Lung (tissue), 12 donors: ENCODE data around the gene PAPPA. TPM values are rescaled to one million over a fixed set of nuclear protein-coding genes. Genes with fewer than 3 reads are reported as not detected.
A peak's percentile ranks its signal among the peaks of the same experiment; 100 is the strongest.

Source experiments
- ATAC-seq: fragments of 200-7000 bp; cut with Tn5 transposase; one replicate; pipeline ENCODE4 v1.9.1; 2020; ENCODE audit warnings: moderate number of reproducible peaks; ENCODE audit not compliant: insufficient read depth, low FRiP score
- DNase-seq, 3 donors: peaks; one replicate each; pipeline ENCODE4 v3.0.0-alpha.2; 2013 to 2017
- H3K27ac ChIP-seq, 2 donors: one replicate each; pipeline ENCODE4 v1.5.1; 2013; ENCODE audit warnings: mild to moderate bottlenecking in 2 of 2, moderate library complexity in 2 of 2, control low read depth in 1 of 2, inconsistent platforms in 1 of 2, low read depth in 1 of 2, low read length in 1 of 2
- H3K27me3 ChIP-seq, 3 donors: one replicate each; pipeline ENCODE4 v1.5.1; 2013; ENCODE audit warnings: low read length in 2 of 3; ENCODE audit not compliant: control insufficient read depth in 3 of 3, insufficient read depth in 3 of 3
- H3K36me3 ChIP-seq, 4 donors: one replicate each; pipeline ENCODE4 v1.5.1; 2013; ENCODE audit warnings: low read length in 4 of 4, mild to moderate bottlenecking in 1 of 4, moderate library complexity in 1 of 4; ENCODE audit not compliant: control insufficient read depth in 4 of 4, insufficient read depth in 4 of 4
- H3K4me1 ChIP-seq, 5 donors: one replicate each; pipeline ENCODE4 v1.5.1; 2013; ENCODE audit warnings: low read length in 5 of 5, mild to moderate bottlenecking in 2 of 5, moderate library complexity in 1 of 5; ENCODE audit not compliant: control insufficient read depth in 5 of 5, insufficient read depth in 5 of 5
- H3K4me3 ChIP-seq: one replicate; pipeline ENCODE4 v1.5.1; 2013; ENCODE audit warnings: mild to moderate bottlenecking, control low read depth, moderate library complexity
- H3K9ac ChIP-seq, 2 donors: one replicate each; pipeline ENCODE4 v1.5.1; 2013; ENCODE audit warnings: low read length in 2 of 2, control low read depth in 1 of 2; ENCODE audit not compliant: insufficient read depth in 1 of 2
- H3K9me3 ChIP-seq, 4 donors: one replicate each; pipeline ENCODE4 v1.5.1; 2013; ENCODE audit warnings: low read length in 3 of 4, mild to moderate bottlenecking in 1 of 4, moderate library complexity in 1 of 4; ENCODE audit not compliant: control insufficient read depth in 4 of 4, insufficient read depth in 3 of 4
- CTCF ChIP-seq: IDR thresholded peaks from 2 replicates; pipeline ENCODE4 v1.5.1; 2012; ENCODE audit warnings: mild to moderate bottlenecking; ENCODE audit errors: control extremely low read depth, extremely low read depth
- WGBS, 2 donors: extraction: QIAGEN DNeasy Blood & Tissue Kit; methylation state at CpG; one replicate each; pipeline ENCODE4 v1.1.7; 2013; 5-methylcytosine and 5-hydroxymethylcytosine counted together
- polyA plus RNA-seq, 2 donors: library from polyadenylated mRNA; stranded (reverse); fragments of 200-250 nt; gene quantifications; one replicate each; pipeline ENCODE4 v1.2.1, GENCODE V29; 2013
- total RNA-seq, 2 donors: library from RNA; depleted of rRNA in 1 of 2; stranded (reverse); fragments of >200 nt in 1 of 2; gene quantifications; one replicate each; pipeline ENCODE4 v1.2.1, GENCODE V29; 2014 to 2021
- donor health status: control.
- donor health status: control.
- donor health status: Bipolar disorder and iron deficiency.
- donor health status: healthy.
- donor health status: DM: yes; HTN: yes; CAD: no.

Gene PAPPA
- total and polyA plus RNA-seq, 4 donors = 0.45 to 6.7 (median 3.6) TPM

- Histone ChIP-seq H3K4me1 (peaks cover 0 to 20% (median 2%) of the 10 kb centered on the region in 5 donors), H3K4me3 (no peak overlapping the region), H3K9ac (no peak overlapping the region), H3K27ac (no peak overlapping the region), H3K36me3 (peaks cover 0 to 5% (median 0%) of the 10 kb centered on the region in 4 donors), H3K9me3 (peaks cover 0 to 2% (median 0%) of the 10 kb centered on the region in 4 donors), H3K27me3 (no peaks in the 10 kb centered on the region)
- no peak for ATAC-seq
- no peak for TF ChIP-seq CTCF
- whole genome bisulfite sequencing, 2 donors = 41 to 50% methylated on average over 2 of the region's 2 CpGs
- peak; percentile 67 to 94 (median 94) for DNase-seq
Observed at GRCh38 chr9:116212986-116213692, 59.5 kb downstream of the PAPPA start.

GRCh38 chr9:116213693-116214047, 60.1 kb downstream of the PAPPA start:
- H3K27me3 ChIP-seq = no peaks in the 10 kb centered on the region
- 29 to 35% methylated on average over 3 of the region's 3 CpGs for WGBS, 2 donors
- no peak for TF ChIP-seq CTCF
- peaks cover 0 to 2% (median 0%) of the 10 kb centered on the region in 4 donors for H3K9me3 ChIP-seq
- H3K4me1 ChIP-seq = peaks cover 0 to 20% (median 2%) of the 10 kb centered on the region in 5 donors
- no peak overlapping the region for H3K4me3 ChIP-seq
- H3K27ac ChIP-seq = no peak overlapping the region
- ATAC-seq = no peak
- peaks cover 0 to 5% (median 0%) of the 10 kb centered on the region in 4 donors for H3K36me3 ChIP-seq
- H3K9ac ChIP-seq = no peak overlapping the region
- DNase-seq = peak in 2 of 3 donors; percentile 22 to 86

- WGBS, 2 donors = 68 to 69% methylated on average over 1 of the region's 1 CpG
- H3K36me3 ChIP-seq = peaks cover 0 to 5% (median 0%) of the 10 kb centered on the region in 4 donors
- no peak for DNase-seq
- H3K9me3 ChIP-seq = peaks cover 0 to 4% (median 0%) of the 10 kb centered on the region in 4 donors
- peaks cover 0 to 7% (median 2%) of the 10 kb centered on the region in 5 donors for H3K4me1 ChIP-seq
- no peak overlapping the region for H3K27ac ChIP-seq
- no peak for ATAC-seq
- H3K9ac ChIP-seq = no peak overlapping the region
- no peak for TF ChIP-seq CTCF
- no peak overlapping the region for H3K4me3 ChIP-seq
- no peaks in the 10 kb centered on the region for H3K27me3 ChIP-seq
Observed at GRCh38 chr9:116218399-116218798, 64.8 kb downstream of the PAPPA start.
